Naive thymus-derived CD4-positive, alpha-beta T cell (primary cell): ENCODE results near the gene NTM. TPM values are rescaled to one million over a fixed set of nuclear protein-coding genes. Genes with fewer than 3 reads are reported as not detected.

ENCODE experiments used
- ATAC-seq: fragments of 150-1000 bp; cut with Tn5 transposase; 2 replicates; pipeline ENCODE4 v1.10.0; 2021; ENCODE audit warnings: mild to moderate bottlenecking, moderate library complexity
- CTCF ChIA-PET: fragments of 350-600 bp; sonication (Branson Sonifier 250); formaldehyde crosslinking; loops from one replicate; lab custom pipeline; 2021; ENCODE audit warnings: antibody characterized with exemption; lab: Charles Lee
- POLR2A ChIA-PET: fragments of 350-600 bp; sonication (Branson Sonifier 250); formaldehyde crosslinking; loops from one replicate; lab custom pipeline; 2021; ENCODE audit warnings: antibody characterized with exemption, inconsistent platforms; lab: Charles Lee
- DNase-seq, 9 donors: peaks; one replicate each; pipeline versions ENCODE4 v3.0.0 to v3.0.0-alpha.2; 2020 to 2022; ENCODE audit warnings: mixed read lengths in 1 of 9
- H3K27ac ChIP-seq: one replicate; pipeline ENCODE4 v1.7.0; 2013; ENCODE audit warnings: mild to moderate bottlenecking, low read depth, low read length, moderate library complexity
- H3K27me3 ChIP-seq, 2 donors: one replicate each; pipeline ENCODE4 v1.7.0; 2013; ENCODE audit warnings: low read length in 2 of 2, mild to moderate bottlenecking in 2 of 2, moderate library complexity in 2 of 2; ENCODE audit not compliant: control insufficient read depth in 2 of 2, insufficient read depth in 2 of 2
- H3K36me3 ChIP-seq, 3 experiments: 1 replicate in 2 of 3; 2 replicates in 1 of 3; pipeline ENCODE4 v1.7.0; 2013; ENCODE audit warnings: low read length in 3 of 3, mild to moderate bottlenecking in 3 of 3, moderate library complexity in 1 of 3; ENCODE audit not compliant: insufficient read depth in 3 of 3, control insufficient read depth in 2 of 3
- H3K4me1 ChIP-seq, 2 donors: one replicate each; pipeline ENCODE4 v1.7.0; 2013; ENCODE audit warnings: low read length in 2 of 2, mild to moderate bottlenecking in 2 of 2, moderate library complexity in 1 of 2; ENCODE audit not compliant: control insufficient read depth in 2 of 2, insufficient read depth in 2 of 2
- H3K4me3 ChIP-seq: 2 replicates; pipeline ENCODE4 v1.7.0; 2013; ENCODE audit warnings: mild to moderate bottlenecking, low read length
- H3K9me3 ChIP-seq, 3 experiments: 1 replicate in 2 of 3; 2 replicates in 1 of 3; pipeline ENCODE4 v1.7.0; 2013; ENCODE audit warnings: low read length in 3 of 3; ENCODE audit not compliant: control insufficient read depth in 2 of 3
- H3K27ac Mint-ChIP-seq, 9 donors: one replicate each; pipeline ENCODE4 v1.8.0; 2020 to 2022; ENCODE audit warnings: mixed read lengths in 9 of 9, mild to moderate bottlenecking in 8 of 9, moderate library complexity in 5 of 9, inconsistent platforms in 2 of 9
- H3K27me3 Mint-ChIP-seq, 5 donors: one replicate each; pipeline ENCODE4 v1.8.0; 2021 to 2022; ENCODE audit warnings: mixed read lengths in 5 of 5, mild to moderate bottlenecking in 1 of 5
- H3K36me3 Mint-ChIP-seq, 5 donors: one replicate each; pipeline ENCODE4 v1.8.0; 2020 to 2022; ENCODE audit warnings: mixed read lengths in 5 of 5, mild to moderate bottlenecking in 3 of 5, inconsistent platforms in 1 of 5
- H3K4me1 Mint-ChIP-seq, 7 donors: one replicate each; pipeline ENCODE4 v1.8.0; 2020 to 2022; ENCODE audit warnings: mixed read lengths in 7 of 7, mild to moderate bottlenecking in 3 of 7, inconsistent platforms in 1 of 7
- H3K4me3 Mint-ChIP-seq, 10 donors: one replicate each; pipeline ENCODE4 v1.8.0; 2020 to 2022; ENCODE audit warnings: mild to moderate bottlenecking in 10 of 10, mixed read lengths in 10 of 10, moderate library complexity in 6 of 10, inconsistent platforms in 2 of 10
- H3K9me3 Mint-ChIP-seq, 11 donors: one replicate each; pipeline ENCODE4 v1.8.0; 2020 to 2022; ENCODE audit warnings: mixed read lengths in 11 of 11, mild to moderate bottlenecking in 4 of 11, inconsistent platforms in 1 of 11, moderate library complexity in 1 of 11
- intact Hi-C, 2 donors: fragments of 100-400 bp; cut with micrococcal nuclease; formaldehyde crosslinking; loops; one replicate each; pipeline ENCODE4 v1.15.1; 2023
- polyA plus RNA-seq, 2 donors: library from polyadenylated mRNA; unstranded; fragments of 300-500 nt; fragmentation: Illumina TruSeq; gene quantifications; one replicate each; pipeline ENCODE4 v1.2.3, GENCODE V29; 2021
- total RNA-seq, 6 experiments: library from RNA in 5 of 6; stranded (reverse) in 5 of 6; gene quantifications; 1 replicate in 5 of 6; 2 replicates in 1 of 6; pipeline ENCODE4 v1.2.3 and lab custom pipeline; 2021 to 2026

The NTM gene
- total and polyA plus RNA-seq, 7 experiments from 2014 or later = not detected

- H3K27me3 ChIP-seq = no peaks in the 10 kb centered on the region
- ChIA-PET CTCF (no interaction called here), POLR2A (no interaction called here)
- Mint-ChIP-seq H3K9me3 (peaks cover 0 to 5% (median 0%) of the 10 kb centered on the region in 11 donors), H3K4me3 (no peak overlapping the region), H3K27me3 (peaks cover 0 to 11% (median 0%) of the 10 kb centered on the region in 5 donors), H3K27ac (no peak overlapping the region), H3K36me3 (no peaks in the 10 kb centered on the region), H3K4me1 (peaks cover 0 to 2% (median 0%) of the 10 kb centered on the region in 7 donors)
- no peak overlapping the region for H3K27ac ChIP-seq
- intact Hi-C loops = no loop called here
- H3K4me3 ChIP-seq = no peak overlapping the region
- H3K36me3 ChIP-seq = no peaks in the 10 kb centered on the region
- no peak for DNase-seq
- no peak for ATAC-seq
- H3K4me1 ChIP-seq = no peaks in the 10 kb centered on the region
- H3K9me3 ChIP-seq = no peaks in the 10 kb centered on the region
Measured at GRCh38 chr11:131924457-131925201, 554.2 kb downstream of the NTM start.

- Histone ChIP-seq H3K36me3 (no peaks in the 10 kb centered on the region), H3K27ac (no peak overlapping the region), H3K4me1 (no peaks in the 10 kb centered on the region), H3K9me3 (no peaks in the 10 kb centered on the region), H3K4me3 (no peak overlapping the region), H3K27me3 (no peaks in the 10 kb centered on the region)
- H3K27me3 Mint-ChIP-seq = peaks cover 0 to 7% (median 0%) of the 10 kb centered on the region in 5 donors
- no peak for ATAC-seq
- H3K36me3 Mint-ChIP-seq = no peaks in the 10 kb centered on the region
- peaks cover 0 to 5% (median 0%) of the 10 kb centered on the region in 11 donors for H3K9me3 Mint-ChIP-seq
- no peak for DNase-seq
- peaks cover 0 to 2% (median 0%) of the 10 kb centered on the region in 7 donors for H3K4me1 Mint-ChIP-seq
- no peak overlapping the region for H3K27ac Mint-ChIP-seq
- H3K4me3 Mint-ChIP-seq = no peak overlapping the region
- POLR2A ChIA-PET = no interaction called here
- CTCF ChIA-PET = no interaction called here
- intact Hi-C loops = no loop called here
Measured at GRCh38 chr11:131925829-131926228, 555.4 kb downstream of the NTM start.

GRCh38 chr11:131928992-131929391 lies 558.6 kb downstream of the NTM start:
- CTCF ChIA-PET = interaction anchor here (0.7 kb wide), 1 partner anchor 10 kb away, joined by 3 read pairs; no protein-coding TSS in a partner anchor
- intact Hi-C loops = no loop called here
- no peaks in the 10 kb centered on the region for H3K36me3 Mint-ChIP-seq
- ATAC-seq (no peak), DNase-seq (no peak)
- no peaks in the 10 kb centered on the region for H3K9me3 ChIP-seq
- H3K4me3 ChIP-seq = no peak overlapping the region
- H3K4me1 ChIP-seq = no peaks in the 10 kb centered on the region
- H3K27me3 ChIP-seq = no peaks in the 10 kb centered on the region
- H3K4me1 Mint-ChIP-seq = no peaks in the 10 kb centered on the region
- H3K27ac ChIP-seq = no peak overlapping the region
- H3K27ac Mint-ChIP-seq = no peak overlapping the region
- peaks cover 0 to 4% (median 0%) of the 10 kb centered on the region in 11 donors for H3K9me3 Mint-ChIP-seq
- no peak overlapping the region for H3K4me3 Mint-ChIP-seq
- POLR2A ChIA-PET = no interaction called here
- no peaks in the 10 kb centered on the region for H3K27me3 Mint-ChIP-seq
- no peaks in the 10 kb centered on the region for H3K36me3 ChIP-seq

- Histone ChIP-seq H3K4me1 (no peaks in the 10 kb centered on the region), H3K36me3 (no peaks in the 10 kb centered on the region), H3K9me3 (no peaks in the 10 kb centered on the region), H3K4me3 (no peak overlapping the region), H3K27ac (no peak overlapping the region), H3K27me3 (no peaks in the 10 kb centered on the region)
- no peak overlapping the region for H3K27ac Mint-ChIP-seq
- POLR2A ChIA-PET = no interaction called here
- no peak overlapping the region for H3K4me3 Mint-ChIP-seq
- peaks cover 0 to 8% (median 0%) of the 10 kb centered on the region in 5 donors for H3K27me3 Mint-ChIP-seq
- no peaks in the 10 kb centered on the region for H3K4me1 Mint-ChIP-seq
- DNase-seq (no peak), ATAC-seq (no peak)
- CTCF ChIA-PET = no interaction called here
- intact Hi-C loops = loop anchor here in 1 of 2 donors (5.0 kb wide), 1 partner anchor 160 kb away; no protein-coding TSS in a partner anchor
- peaks cover 0 to 4% (median 0%) of the 10 kb centered on the region in 11 donors for H3K9me3 Mint-ChIP-seq
- no peaks in the 10 kb centered on the region for H3K36me3 Mint-ChIP-seq
Measured at GRCh38 chr11:131932584-131933325, 562.3 kb downstream of the NTM start.

- no peak overlapping the region for H3K4me3 Mint-ChIP-seq
- intact Hi-C loops = loop anchor here in 1 of 2 donors (5.0 kb wide), 1 partner anchor 158 kb away; no protein-coding TSS in a partner anchor
- POLR2A ChIA-PET = no interaction called here
- ATAC-seq (no peak), DNase-seq (no peak)
- peaks cover 0 to 8% (median 0%) of the 10 kb centered on the region in 5 donors for H3K27me3 Mint-ChIP-seq
- peaks cover 0 to 2% (median 0%) of the 10 kb centered on the region in 7 donors for H3K4me1 Mint-ChIP-seq
- CTCF ChIA-PET = no interaction called here
- Histone ChIP-seq H3K4me1 (no peaks in the 10 kb centered on the region), H3K27ac (no peak overlapping the region), H3K36me3 (no peaks in the 10 kb centered on the region), H3K4me3 (no peak overlapping the region), H3K9me3 (no peaks in the 10 kb centered on the region), H3K27me3 (no peaks in the 10 kb centered on the region)
- no peaks in the 10 kb centered on the region for H3K36me3 Mint-ChIP-seq
- peaks cover 0 to 10% (median 0%) of the 10 kb centered on the region in 11 donors for H3K9me3 Mint-ChIP-seq
- no peak overlapping the region for H3K27ac Mint-ChIP-seq
Measured at GRCh38 chr11:131934006-131934405, 563.6 kb downstream of the NTM start.

- Mint-ChIP-seq H3K27me3 (peaks cover 0 to 8% (median 4%) of the 10 kb centered on the region in 5 donors), H3K9me3 (peaks cover 0 to 11% (median 2%) of the 10 kb centered on the region in 11 donors), H3K27ac (no peak overlapping the region), H3K36me3 (no peaks in the 10 kb centered on the region), H3K4me1 (peaks cover 0 to 2% (median 0%) of the 10 kb centered on the region in 7 donors), H3K4me3 (no peak overlapping the region)
- intact Hi-C loops = no loop called here
- Histone ChIP-seq H3K9me3 (no peaks in the 10 kb centered on the region), H3K27ac (no peak overlapping the region), H3K27me3 (no peaks in the 10 kb centered on the region), H3K36me3 (no peaks in the 10 kb centered on the region), H3K4me3 (no peak overlapping the region), H3K4me1 (no peaks in the 10 kb centered on the region)
- POLR2A ChIA-PET = no interaction called here
- no peak for DNase-seq
- CTCF ChIA-PET = no interaction called here
- ATAC-seq = no peak
Measured at GRCh38 chr11:131938351-131938751, 567.9 kb downstream of the NTM start.
